ENCODE results near the gene MBD1.

Gene MBD1

DNA sequence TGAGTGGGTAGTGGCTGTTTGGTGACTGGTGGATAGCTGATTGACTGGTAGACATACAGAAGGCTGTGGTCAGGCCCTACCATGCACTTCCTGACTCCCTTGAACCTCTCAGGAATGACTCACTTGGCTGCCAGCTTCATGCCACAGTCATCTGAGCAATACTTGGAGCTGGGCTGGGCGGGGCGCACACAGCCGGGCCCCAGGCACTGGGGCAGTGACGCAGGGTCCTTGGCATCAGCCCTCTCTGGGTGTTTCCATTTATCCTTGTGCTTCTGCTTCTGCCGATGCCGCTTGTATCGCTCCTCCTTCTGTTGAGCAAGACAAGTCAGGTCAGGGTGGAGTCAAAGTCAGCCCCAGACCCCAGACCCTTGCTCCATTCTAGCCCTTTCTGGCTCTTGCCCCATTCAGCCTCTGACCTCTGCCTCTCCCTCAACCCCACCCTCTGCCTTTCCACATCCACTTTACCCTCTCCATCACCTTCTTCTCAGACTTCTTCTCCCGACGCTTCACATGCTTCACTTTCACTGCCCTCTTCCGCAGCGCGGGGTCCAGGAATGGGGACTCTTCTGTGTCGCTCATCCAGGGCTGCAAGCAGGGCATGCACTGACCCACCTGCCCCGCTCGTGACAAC, 3.0 kb upstream of the MBD1 start:
- H3K4me3 Mint-ChIP-seq = peak overlapping the region; percentile 50
- no peak for DNase-seq

DNA sequence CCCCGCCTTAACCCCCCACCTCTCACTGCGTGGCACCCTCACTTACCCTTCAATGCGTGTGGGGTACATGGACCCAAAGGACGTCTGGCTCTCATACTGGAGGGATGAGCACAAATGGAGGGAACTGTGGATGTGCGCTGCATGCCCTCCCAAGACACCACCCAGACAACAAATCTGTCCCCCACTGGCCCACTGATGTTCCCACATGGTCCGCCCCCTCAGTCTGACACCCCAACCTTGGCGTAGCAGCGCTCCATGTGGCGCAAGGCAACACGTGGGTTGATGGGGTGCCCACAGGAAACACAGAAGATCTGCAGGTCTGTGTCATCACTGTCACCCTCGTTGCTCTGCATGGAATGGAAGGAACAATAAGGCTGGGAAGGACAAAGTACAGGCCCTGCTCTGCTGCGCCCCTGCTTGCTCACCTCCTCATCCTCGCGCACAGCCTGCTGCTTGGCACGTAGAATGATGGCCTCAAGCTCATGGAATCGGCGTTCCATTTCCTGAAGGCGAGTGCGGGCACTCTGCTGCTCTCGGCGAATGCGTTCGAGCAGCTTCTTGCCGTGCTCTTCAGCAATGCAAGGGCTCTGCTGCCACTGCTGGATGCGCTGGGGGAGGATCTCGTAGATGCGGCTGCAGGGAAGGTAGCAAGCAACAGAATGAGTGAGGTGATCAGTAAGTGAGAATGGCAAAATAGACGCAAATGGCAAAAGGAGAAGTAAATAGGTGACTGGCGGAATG, 2.3 kb upstream of the MBD1 start:
- no peak for DNase-seq
- H3K4me1 Mint-ChIP-seq = peaks cover 47% of the 10 kb centered on the region
- peaks cover 59% of the 10 kb centered on the region for H3K36me3 Mint-ChIP-seq (ENCODE audit: low read depth)
- H3K4me3 Mint-ChIP-seq = peak overlapping the region; percentile 50
- TF ChIP-seq, protein P1, sequence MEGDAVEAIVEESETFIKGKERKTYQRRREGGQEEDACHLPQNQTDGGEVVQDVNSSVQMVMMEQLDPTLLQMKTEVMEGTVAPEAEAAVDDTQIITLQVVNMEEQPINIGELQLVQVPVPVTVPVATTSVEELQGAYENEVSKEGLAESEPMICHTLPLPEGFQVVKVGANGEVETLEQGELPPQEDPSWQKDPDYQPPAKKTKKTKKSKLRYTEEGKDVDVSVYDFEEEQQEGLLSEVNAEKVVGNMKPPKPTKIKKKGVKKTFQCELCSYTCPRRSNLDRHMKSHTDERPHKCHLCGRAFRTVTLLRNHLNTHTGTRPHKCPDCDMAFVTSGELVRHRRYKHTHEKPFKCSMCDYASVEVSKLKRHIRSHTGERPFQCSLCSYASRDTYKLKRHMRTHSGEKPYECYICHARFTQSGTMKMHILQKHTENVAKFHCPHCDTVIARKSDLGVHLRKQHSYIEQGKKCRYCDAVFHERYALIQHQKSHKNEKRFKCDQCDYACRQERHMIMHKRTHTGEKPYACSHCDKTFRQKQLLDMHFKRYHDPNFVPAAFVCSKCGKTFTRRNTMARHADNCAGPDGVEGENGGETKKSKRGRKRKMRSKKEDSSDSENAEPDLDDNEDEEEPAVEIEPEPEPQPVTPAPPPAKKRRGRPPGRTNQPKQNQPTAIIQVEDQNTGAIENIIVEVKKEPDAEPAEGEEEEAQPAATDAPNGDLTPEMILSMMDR (IDR thresholded peaks at IDR 0.05) = no peak
- peak overlapping the region; percentile 68 for H3K27ac Mint-ChIP-seq
- no peaks in the 10 kb centered on the region for H3K9me3 Mint-ChIP-seq
- H3K27me3 Mint-ChIP-seq (ENCODE audit: low read depth, poor library complexity) = peaks cover 6% of the 10 kb centered on the region

More for the DNA sequence above, 3.0 kb upstream of the MBD1 start:
- TF ChIP-seq, protein P1 (IDR thresholded peaks at IDR 0.05) = no peak
- Mint-ChIP-seq H3K27ac (peak overlapping the region; percentile 68), H3K36me3 (ENCODE audit: low read depth) (peaks cover 51% of the 10 kb centered on the region), H3K9me3 (no peaks in the 10 kb centered on the region), H3K27me3 (ENCODE audit: low read depth, poor library complexity) (peaks cover 6% of the 10 kb centered on the region), H3K4me1 (peaks cover 45% of the 10 kb centered on the region)

DNA sequence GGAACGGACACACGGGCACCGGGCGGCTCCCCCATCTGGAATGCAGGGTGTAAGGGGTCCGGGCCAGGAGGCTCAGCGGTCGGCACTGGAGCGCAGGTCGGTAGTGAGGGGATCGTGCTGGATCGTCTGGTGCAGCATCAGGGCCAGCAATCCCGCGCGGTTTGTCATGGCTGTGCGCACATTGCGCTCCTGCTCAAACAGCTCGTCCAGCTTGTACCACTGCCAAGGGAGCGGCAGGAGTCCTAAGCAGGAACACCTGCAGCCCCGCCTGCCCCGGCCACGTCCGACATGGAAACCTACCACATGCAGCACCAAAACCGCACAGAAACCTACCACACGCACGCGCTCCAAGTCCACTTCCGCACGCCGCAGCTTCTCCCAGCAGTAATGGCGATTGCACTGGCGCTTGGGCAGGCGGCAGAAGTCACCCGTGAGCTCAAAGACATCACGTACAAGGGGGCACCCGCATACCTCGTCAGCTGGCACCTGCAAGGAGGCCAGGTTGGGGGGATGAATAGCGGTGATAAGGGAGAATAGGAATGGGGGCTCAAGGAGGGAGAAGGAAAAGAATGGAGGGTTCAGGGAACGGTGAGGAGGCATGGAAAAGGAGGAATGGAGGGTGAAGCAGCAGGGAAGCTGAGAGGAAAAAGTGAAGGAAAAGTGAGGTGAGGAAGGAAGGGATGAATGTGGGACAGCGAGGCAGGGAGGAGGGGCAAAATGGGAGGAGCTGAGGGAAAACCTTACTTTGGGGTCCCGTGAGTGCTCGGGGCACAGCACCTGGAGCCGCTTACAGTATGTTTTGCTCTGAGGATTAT, 1.4 kb upstream of the MBD1 start:
- no peak for DNase-seq
- H3K27me3 Mint-ChIP-seq (ENCODE audit: low read depth, poor library complexity) = peaks cover 1% of the 10 kb centered on the region
- H3K4me1 Mint-ChIP-seq = peaks cover 47% of the 10 kb centered on the region
- peak overlapping the region; percentile 96 for H3K4me3 Mint-ChIP-seq
- no peak overlapping the region for H3K27ac Mint-ChIP-seq
- peaks cover 65% of the 10 kb centered on the region for H3K36me3 Mint-ChIP-seq (ENCODE audit: low read depth)
- TF ChIP-seq, protein P1 (IDR thresholded peaks at IDR 0.05) = no peak
- no peaks in the 10 kb centered on the region for H3K9me3 Mint-ChIP-seq

DNA sequence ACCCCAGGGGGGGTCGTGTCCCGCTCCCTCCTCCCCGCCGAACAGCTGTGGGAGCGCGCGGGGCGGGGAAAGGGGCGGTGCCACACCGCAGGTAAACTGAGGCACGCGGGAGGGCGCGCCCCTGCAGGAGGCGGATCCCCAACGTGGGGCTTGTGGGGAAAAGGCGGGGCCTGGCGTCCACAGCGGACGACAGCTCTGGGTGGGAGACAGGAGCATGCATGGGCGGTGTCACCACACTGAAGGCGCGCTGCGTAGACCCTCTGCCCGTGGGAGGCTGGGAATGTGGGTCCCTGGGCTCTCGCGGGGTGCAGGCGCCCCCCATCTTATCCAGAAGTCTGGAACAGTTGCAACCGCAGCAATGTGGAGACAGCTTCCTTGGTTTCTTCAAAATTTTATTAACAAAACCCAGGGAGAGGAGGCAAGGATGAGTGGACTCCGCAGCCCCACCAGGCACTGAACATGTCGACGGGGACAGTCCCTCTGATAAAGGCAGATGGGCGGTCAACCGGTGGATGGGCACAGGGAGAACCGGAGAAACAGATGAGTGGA, 723 bp upstream of the MBD1 start:
- Mint-ChIP-seq H3K4me1 (peaks cover 41% of the 10 kb centered on the region), H3K36me3 (ENCODE audit: low read depth) (peaks cover 68% of the 10 kb centered on the region), H3K27me3 (ENCODE audit: low read depth, poor library complexity) (no peaks in the 10 kb centered on the region), H3K9me3 (no peaks in the 10 kb centered on the region), H3K27ac (no peak overlapping the region), H3K4me3 (peak overlapping the region; percentile 96)
- TF ChIP-seq, protein P1 (IDR thresholded peaks at IDR 0.05) = no peak
- no peak for DNase-seq

DNA sequence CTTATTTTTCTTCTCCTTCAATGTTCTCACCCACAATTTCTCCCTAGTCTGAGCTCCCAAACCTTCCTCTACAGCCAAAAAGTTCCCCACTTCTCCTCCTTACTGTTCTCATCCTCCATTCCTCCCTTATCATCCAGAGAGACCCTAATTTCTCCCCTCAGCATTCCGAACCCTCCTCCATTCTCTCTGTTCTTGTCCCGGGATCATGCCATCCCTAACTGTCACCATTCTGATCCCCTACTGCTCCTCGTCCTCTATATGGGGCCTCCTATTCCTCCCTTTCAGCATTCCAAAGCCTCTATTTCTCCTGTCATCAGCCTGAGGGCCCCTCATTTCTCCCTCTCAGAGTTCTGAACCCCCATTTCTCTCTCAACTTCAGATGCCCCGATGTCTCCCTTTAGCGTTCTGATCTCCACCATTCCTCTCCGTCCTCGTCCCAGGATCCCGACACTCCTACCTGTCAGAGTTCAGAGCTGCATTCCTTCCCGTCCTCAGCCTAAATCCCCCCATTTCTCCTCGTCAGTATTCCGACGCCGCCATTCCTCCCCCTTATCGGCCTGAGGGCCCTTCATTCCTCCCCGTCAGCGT, 522 bp downstream of the MBD1 start:
- no peaks in the 10 kb centered on the region for H3K9me3 Mint-ChIP-seq
- peak overlapping the region; percentile 96 for H3K4me3 Mint-ChIP-seq
- peaks cover 30% of the 10 kb centered on the region for H3K4me1 Mint-ChIP-seq
- TF ChIP-seq, protein P1 (IDR thresholded peaks at IDR 0.05) = no peak
- peaks cover 75% of the 10 kb centered on the region for H3K36me3 Mint-ChIP-seq (ENCODE audit: low read depth)
- no peaks in the 10 kb centered on the region for H3K27me3 Mint-ChIP-seq (ENCODE audit: low read depth, poor library complexity)
- no peak for DNase-seq
- H3K27ac Mint-ChIP-seq = peak overlapping the region; percentile 93
